BLaER1 (cell line): ENCODE results near the gene RHOV.

Source experiments
- H3K27ac ChIP-seq: shearing (Covaris generic); formaldehyde crosslinking; 2 replicates; pipeline ENCODE4 v1.8.1; 2022
- H3K27me3 ChIP-seq: shearing (Covaris generic); formaldehyde crosslinking; 2 replicates; pipeline ENCODE4 v1.8.1; 2022
- H3K36me3 ChIP-seq: shearing (Covaris generic); formaldehyde crosslinking; 2 replicates; pipeline ENCODE4 v1.8.1; 2022
- H3K4me1 ChIP-seq: shearing (Covaris generic); formaldehyde crosslinking; 2 replicates; pipeline ENCODE4 v1.8.1; 2022
- H3K4me2 ChIP-seq: shearing (Covaris generic); formaldehyde crosslinking; 2 replicates; pipeline ENCODE4 v1.8.1; 2022
- H3K4me3 ChIP-seq: shearing (Covaris generic); formaldehyde crosslinking; 2 replicates; pipeline ENCODE4 v1.8.1; 2022
- H3K9ac ChIP-seq: shearing (Covaris generic); formaldehyde crosslinking; 2 replicates; pipeline ENCODE4 v1.8.1; 2022
- H3K9me3 ChIP-seq: shearing (Covaris generic); formaldehyde crosslinking; 2 replicates; pipeline ENCODE4 v1.8.1; 2022
- H4K20me1 ChIP-seq: shearing (Covaris generic); formaldehyde crosslinking; 2 replicates; pipeline ENCODE4 v1.8.1; 2022
- Cebpa-rat ChIP-seq: shearing (Covaris generic); IDR thresholded peaks from 2 replicates; pipeline ENCODE4 v1.8.1; 2022

RHOV gene

GRCh38 chr15:40858706-40859105 is 15.3 kb downstream of the RHOV start:
- H3K36me3 ChIP-seq = peaks cover 47% of the 10 kb centered on the region
- H3K27ac ChIP-seq = no peak overlapping the region
- no peak overlapping the region for H3K4me2 ChIP-seq
- H3K9ac ChIP-seq = no peak overlapping the region
- no peaks in the 10 kb centered on the region for H3K9me3 ChIP-seq
- no peak for TF ChIP-seq Cebpa-rat
- no peaks in the 10 kb centered on the region for H3K4me1 ChIP-seq
- H3K27me3 ChIP-seq = no peaks in the 10 kb centered on the region
- H4K20me1 ChIP-seq = no peaks in the 10 kb centered on the region
- no peak overlapping the region for H3K4me3 ChIP-seq

- H3K9me3 ChIP-seq = no peaks in the 10 kb centered on the region
- peaks cover 57% of the 10 kb centered on the region for H3K36me3 ChIP-seq
- H3K27ac ChIP-seq = no peak overlapping the region
- H3K9ac ChIP-seq = no peak overlapping the region
- H3K4me1 ChIP-seq = no peaks in the 10 kb centered on the region
- H3K4me3 ChIP-seq = no peak overlapping the region
- peaks cover 9% of the 10 kb centered on the region; the same call in 1 of the 2 replicates for H4K20me1 ChIP-seq
- no peaks in the 10 kb centered on the region for H3K27me3 ChIP-seq
- H3K4me2 ChIP-seq = no peak overlapping the region
- no peak for TF ChIP-seq Cebpa-rat
These were observed 16.3 kb downstream of the RHOV start for GRCh38 chr15:40857601-40858341.

GRCh38 chr15:40856746-40857145 is 17.3 kb downstream of the RHOV start:
- H3K4me3 ChIP-seq = no peak overlapping the region
- peaks cover 67% of the 10 kb centered on the region for H3K36me3 ChIP-seq
- H3K9me3 ChIP-seq = no peaks in the 10 kb centered on the region
- no peak overlapping the region for H3K27ac ChIP-seq
- H3K9ac ChIP-seq = no peak overlapping the region
- H3K4me1 ChIP-seq = no peaks in the 10 kb centered on the region
- no peak overlapping the region for H3K4me2 ChIP-seq
- peaks cover 18% of the 10 kb centered on the region; the same call in 1 of the 2 replicates for H4K20me1 ChIP-seq
- H3K27me3 ChIP-seq = no peaks in the 10 kb centered on the region
- TF ChIP-seq Cebpa-rat = no peak

DNA sequence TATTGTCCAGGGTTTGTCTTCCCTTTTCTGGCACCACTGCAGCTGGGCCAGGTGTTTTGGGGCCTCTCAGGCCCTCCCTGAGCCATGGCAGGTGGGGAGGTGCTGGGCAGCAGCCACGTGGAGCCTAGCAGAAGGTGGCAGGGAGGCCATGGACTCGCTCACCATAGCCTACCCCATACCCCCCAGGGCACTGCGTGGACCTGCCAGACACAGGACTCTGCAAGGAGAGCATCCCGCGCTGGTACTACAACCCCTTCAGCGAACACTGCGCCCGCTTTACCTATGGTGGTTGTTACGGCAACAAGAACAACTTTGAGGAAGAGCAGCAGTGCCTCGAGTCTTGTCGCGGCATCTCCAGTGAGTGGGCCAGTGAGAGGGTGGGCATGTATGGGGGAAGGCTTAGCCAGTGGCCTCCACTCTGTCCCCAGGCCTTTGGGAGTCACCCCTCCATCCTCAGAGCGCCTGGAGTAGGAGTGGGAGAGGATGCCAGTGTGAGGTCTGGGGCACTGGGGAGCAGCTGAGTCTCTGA is 18.3 kb downstream of the RHOV start:
- H3K27me3 ChIP-seq = no peaks in the 10 kb centered on the region
- TF ChIP-seq Cebpa-rat = no peak
- no peak overlapping the region for H3K9ac ChIP-seq
- H4K20me1 ChIP-seq = peaks cover 24% of the 10 kb centered on the region; the same call in 1 of the 2 replicates
- H3K4me1 ChIP-seq = no peaks in the 10 kb centered on the region
- peaks cover 77% of the 10 kb centered on the region for H3K36me3 ChIP-seq
- H3K9me3 ChIP-seq = no peaks in the 10 kb centered on the region
- H3K4me2 ChIP-seq = no peak overlapping the region
- no peak overlapping the region for H3K27ac ChIP-seq
- H3K4me3 ChIP-seq = no peak overlapping the region

DNA sequence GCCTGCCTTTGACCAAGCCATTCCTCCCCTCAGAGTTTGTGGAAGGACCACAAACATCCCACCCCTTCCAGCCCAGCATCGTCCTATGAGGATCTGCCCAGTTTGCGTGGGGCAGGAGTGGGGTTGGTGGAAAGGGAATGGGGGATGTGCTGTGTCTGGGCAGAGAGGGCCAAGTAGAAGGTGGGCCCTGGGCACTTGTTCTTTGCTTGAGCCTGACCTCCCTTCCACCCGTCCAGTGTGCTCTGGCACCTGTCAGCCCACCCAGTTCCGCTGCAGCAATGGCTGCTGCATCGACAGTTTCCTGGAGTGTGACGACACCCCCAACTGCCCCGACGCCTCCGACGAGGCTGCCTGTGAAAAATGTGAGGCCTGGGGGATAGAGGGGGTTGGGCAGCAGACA is 19.9 kb downstream of the RHOV start:
- Histone ChIP-seq H3K4me3 (no peak overlapping the region), H3K36me3 (peaks cover 93% of the 10 kb centered on the region), H3K4me2 (no peak overlapping the region), H3K9ac (no peak overlapping the region), H3K9me3 (no peaks in the 10 kb centered on the region), H4K20me1 (peaks cover 29% of the 10 kb centered on the region; the same call in 1 of the 2 replicates), H3K27ac (no peak overlapping the region), H3K4me1 (no peaks in the 10 kb centered on the region), H3K27me3 (no peaks in the 10 kb centered on the region)
- TF ChIP-seq Cebpa-rat = no peak

- H3K27ac ChIP-seq = no peak overlapping the region
- no peak overlapping the region for H3K4me2 ChIP-seq
- H3K9ac ChIP-seq = 0 out of 2 replicates have a peak overlapping the region, but pooled peaks have one; percentile 10
- H3K9me3 ChIP-seq = no peaks in the 10 kb centered on the region
- H3K27me3 ChIP-seq = no peaks in the 10 kb centered on the region
- TF ChIP-seq Cebpa-rat = no peak
- peaks cover 90% of the 10 kb centered on the region for H3K36me3 ChIP-seq
- no peaks in the 10 kb centered on the region for H3K4me1 ChIP-seq
- no peak overlapping the region for H3K4me3 ChIP-seq
- peaks cover 30% of the 10 kb centered on the region; the same call in 1 of the 2 replicates for H4K20me1 ChIP-seq
These were observed 20.7 kb downstream of the RHOV start for GRCh38 chr15:40853241-40853890.

- Histone ChIP-seq H3K27ac (no peak overlapping the region), H3K4me2 (no peak overlapping the region), H3K9me3 (no peaks in the 10 kb centered on the region), H3K36me3 (peaks cover 86% of the 10 kb centered on the region), H4K20me1 (peaks cover 38% of the 10 kb centered on the region), H3K9ac (no peak overlapping the region), H3K4me1 (peaks cover 8% of the 10 kb centered on the region), H3K4me3 (no peak overlapping the region), H3K27me3 (no peaks in the 10 kb centered on the region)
- TF ChIP-seq Cebpa-rat = no peak
These were observed 21.5 kb downstream of the RHOV start for GRCh38 chr15:40852529-40852928.

DNA sequence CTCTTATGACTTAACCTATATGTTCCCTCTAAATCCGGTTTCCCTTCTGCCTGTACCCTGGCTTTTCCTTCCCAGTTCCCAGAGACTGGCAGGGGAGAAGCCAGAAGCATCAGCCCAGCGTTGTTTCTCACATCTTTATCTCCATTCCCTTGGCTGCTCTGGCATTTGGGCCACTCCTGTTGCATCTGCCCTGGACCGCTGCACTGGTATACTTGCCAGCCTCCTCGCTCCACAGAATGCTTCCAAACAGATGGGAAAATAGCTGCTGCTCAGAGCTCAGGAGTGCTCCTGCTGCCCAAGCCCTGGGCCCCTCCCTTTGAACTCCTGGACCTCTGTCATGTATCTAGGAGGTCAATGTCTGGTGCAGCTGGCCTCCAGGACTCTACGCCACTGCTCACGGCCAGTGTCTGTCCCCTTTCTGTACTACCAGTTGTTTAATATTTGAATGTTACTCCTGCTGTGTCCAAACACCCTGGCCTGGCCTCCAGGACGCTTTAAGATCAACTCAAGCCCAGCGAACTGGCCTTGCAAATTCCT is 23.4 kb downstream of the RHOV start:
- no peak overlapping the region for H3K4me3 ChIP-seq

DNA sequence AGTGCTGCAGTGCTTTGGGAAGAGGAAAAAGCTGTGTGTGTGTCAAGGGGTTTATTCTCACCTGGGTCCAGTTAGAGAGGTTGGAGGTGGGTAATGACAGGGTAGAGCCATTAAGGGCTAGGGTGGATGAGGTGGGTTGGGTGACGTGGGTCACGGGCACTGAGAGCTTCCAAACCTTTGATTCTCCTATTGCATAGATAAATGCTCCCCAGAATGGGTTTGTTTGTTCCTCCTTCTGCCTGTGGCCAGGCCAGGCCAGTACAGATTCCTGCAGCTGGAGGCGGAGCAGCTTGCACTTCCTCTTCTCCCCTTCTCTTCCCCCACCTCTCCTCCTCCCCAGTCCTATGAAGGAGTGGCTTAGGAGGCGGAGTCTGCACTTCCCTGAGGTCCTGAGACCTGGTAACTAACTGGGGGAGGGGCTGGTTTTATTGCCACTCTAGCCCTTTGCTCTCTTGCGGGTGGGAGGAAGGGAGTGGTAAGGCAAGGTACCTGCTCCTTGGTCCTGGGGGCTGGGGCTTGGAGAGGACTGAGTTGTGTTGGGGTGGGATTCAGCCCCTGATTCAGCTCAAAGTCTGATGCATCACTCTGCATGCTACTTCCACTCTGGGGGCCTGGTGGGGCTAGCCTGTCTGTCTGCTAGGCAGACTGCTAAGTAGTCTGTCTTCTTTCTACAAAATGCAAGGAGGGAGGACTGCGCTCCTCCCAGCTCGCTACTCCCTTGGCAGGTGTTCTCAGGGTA is 26.6 kb downstream of the RHOV start:
- Histone ChIP-seq H3K27ac (peak overlapping the region; percentile 70), H3K4me2 (peak overlapping the region; percentile 92), H3K36me3 (peaks cover 35% of the 10 kb centered on the region), H3K27me3 (0 out of 2 replicates have a peak, but pooled peaks cover 2% of the 10 kb centered on the region), H4K20me1 (peaks cover 48% of the 10 kb centered on the region), H3K4me3 (peak overlapping the region; percentile 93), H3K9me3 (no peaks in the 10 kb centered on the region), H3K9ac (peak overlapping the region; percentile 78), H3K4me1 (peaks cover 43% of the 10 kb centered on the region)
- no peak for TF ChIP-seq Cebpa-rat

More for the DNA sequence above, 23.4 kb downstream of the RHOV start:
- H3K9me3 ChIP-seq = no peaks in the 10 kb centered on the region
- peaks cover 54% of the 10 kb centered on the region for H4K20me1 ChIP-seq
- no peak for TF ChIP-seq Cebpa-rat
- H3K4me1 ChIP-seq = peaks cover 27% of the 10 kb centered on the region
- no peak overlapping the region for H3K9ac ChIP-seq
- H3K36me3 ChIP-seq = peaks cover 67% of the 10 kb centered on the region
- H3K27me3 ChIP-seq = no peaks in the 10 kb centered on the region
- no peak overlapping the region for H3K4me2 ChIP-seq
- H3K27ac ChIP-seq = no peak overlapping the region
